HG02840 (cell line): ENCODE data around the gene MAP3K1.
"Not testable (repeated sequence)": the region's sequence is repeated elsewhere in the genome, so short reads cannot be mapped to it uniquely, and the experiment has no call there.

Source experiments
- ATAC-seq: cut with Tn5 transposase; IDR thresholded peaks from one replicate; pipeline ENCODE4 v1.9.1; 2021; ENCODE audit warnings: mild to moderate bottlenecking, moderate library complexity, moderate number of reproducible peaks; ENCODE audit not compliant: unreplicated experiment, low FRiP score

MAP3K1 gene

DNA sequence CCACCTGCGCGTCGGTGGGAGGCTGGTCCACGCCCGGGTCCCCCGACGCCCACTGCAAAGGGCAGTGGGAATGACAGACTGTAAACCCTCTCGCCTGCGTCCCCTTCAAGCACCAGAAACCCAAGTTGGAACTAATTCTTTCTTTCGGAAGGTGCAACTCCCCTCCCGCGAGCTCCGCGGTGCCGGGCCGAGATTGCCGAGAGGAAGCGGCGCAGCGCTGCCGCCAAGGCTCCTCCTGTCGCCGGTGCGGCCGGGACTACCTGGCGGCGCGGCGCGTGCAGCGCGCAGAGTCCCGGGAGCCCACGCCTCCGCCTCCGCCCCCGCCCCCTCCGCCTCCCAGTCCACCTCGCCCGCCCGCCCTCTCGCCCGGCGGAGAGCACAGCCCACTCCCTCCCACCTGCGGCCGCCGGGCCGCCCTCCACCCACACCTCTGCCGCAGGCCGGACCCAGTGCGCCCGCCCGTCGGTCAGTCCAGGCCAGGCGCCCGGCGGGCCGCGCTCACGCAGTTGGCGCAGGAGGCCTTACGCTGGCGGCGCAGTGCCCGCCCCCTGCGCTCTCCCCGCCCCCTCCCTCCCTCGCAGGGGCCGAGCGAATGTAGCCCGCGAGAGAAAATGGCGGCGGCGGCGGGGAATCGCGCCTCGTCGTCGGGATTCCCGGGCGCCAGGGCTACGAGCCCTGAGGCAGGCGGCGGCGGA lies at the start of gene MAP3K1:
MAP3K1 (plus strand) TSS at position 587 of the 695 bp plus-strand sequence; CDS start at position 612, 25 bp downstream.
- ATAC-seq: peak; percentile 45

DNA sequence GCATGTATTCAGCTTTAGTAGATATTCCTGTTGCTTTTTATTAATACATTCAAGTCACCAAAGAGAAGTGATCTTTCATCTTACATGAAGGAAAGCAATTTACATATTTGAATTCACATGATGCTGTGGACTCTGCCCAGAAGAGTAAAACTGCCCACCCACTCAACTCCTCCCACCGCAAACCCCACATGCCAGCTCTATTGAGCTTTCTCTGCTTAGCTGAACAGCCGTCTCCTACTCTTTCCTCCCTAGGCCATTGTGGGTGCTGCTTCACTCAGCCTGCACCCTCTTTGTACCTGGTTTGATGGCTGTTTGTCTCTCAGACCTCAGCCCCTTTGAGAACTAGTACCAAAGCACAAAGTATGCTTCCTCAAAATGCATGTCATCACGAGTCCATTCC lies 48.4 kb upstream of the MAP3K1 start:
- ATAC-seq: no peak

DNA sequence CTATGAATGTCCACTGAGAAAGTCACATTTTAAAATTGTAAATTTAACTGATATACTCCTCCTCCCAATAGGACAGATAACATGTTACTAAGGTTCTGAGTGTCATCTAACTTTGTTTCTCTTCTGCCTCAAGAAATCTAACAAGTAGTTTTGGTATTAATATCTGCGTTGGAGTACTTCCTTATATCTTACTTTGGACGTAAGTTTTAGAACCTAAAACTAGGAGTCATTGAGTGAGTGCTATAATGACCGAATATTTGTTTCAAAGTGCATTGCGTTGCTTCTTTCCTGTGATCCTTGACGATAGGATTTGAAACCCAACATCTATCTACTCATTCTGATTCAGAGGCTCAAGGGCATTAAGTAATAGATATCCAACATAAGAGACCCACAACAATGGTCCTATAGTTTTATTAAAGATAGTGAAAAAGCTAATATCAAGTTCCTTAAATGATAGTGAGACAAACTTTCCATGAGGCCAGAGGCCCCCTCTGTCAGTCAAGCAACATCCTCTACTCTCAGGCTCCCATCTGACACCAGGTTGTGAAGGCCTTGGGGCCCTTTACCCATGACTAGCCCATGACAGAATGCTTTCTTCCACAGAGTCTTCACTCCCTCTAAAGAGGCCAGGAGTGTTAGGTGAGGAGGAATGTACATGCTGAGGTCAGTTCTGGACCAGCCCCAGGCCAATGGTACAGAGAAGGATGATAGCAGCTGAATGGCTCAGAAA lies 45.3 kb upstream of the MAP3K1 start:
- no peak for ATAC-seq

DNA sequence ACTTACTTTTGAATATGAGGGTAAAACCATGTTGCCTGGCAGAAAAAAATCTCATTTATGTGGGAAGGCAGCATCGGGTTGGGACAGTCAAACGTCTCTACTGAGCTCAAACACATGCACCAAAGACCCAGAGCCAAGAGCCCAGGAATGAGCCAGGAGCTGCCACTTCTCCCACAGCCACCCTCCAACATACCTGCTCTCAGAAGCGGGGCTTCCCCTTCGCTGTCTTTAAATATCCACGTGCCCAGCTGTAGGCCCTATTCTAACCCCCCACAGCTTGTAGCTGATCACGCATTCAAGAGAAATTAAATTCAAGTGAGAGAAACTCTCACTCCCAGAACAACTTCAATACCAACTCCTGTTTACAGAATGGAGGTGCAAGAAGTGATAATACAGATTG lies 42.6 kb upstream of the MAP3K1 start:
- ATAC-seq: no peak

DNA sequence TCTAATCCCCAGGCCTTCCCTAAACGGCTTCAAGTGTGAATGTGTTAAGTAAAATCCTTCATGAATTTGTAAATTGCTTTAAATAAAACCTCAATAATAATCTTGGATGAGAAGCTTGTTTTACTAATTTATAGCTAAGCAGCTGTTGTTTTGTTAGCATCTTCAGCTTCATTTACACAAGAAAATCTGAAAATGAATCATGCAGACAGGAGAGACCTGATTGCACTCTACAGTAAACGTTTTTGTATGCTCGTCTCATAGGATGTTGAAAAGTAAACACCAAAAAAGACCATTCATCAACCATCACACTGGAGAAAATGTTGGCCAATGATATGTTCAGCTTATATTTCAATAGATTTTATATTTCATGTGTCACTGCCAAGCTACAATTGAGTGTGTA lies 40.4 kb upstream of the MAP3K1 start:
- ATAC-seq: no peak

DNA sequence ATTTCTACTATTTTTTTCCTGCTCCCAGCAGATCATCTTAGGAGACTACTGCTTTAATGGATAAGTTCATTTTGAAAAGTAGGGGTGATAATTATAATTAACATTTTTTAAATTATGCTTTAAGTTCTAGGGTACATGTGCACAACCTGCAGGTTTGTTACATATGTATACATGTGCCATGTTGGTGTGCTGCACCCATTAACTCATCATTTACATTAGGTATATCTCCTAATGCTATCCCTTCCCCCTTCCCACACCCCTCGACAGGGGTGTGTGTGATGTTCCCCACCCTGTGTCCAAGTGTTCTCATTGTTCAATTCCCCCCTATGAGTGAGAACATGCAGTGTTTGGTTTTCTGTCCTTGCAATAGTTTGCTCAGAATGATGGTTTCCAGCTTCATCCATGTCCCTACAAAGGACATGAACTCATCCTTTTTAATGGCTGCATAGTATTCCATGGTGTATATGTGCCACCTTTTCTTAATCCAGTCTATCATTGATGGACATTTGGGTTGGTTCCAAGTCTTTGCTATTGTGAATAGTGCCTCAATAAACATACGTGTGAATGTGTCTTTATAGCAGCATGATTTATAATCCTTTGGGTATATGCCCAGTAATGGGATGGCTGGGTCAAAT lies 39.0 kb upstream of the MAP3K1 start:
- ATAC-seq: not testable (repeated sequence)

DNA sequence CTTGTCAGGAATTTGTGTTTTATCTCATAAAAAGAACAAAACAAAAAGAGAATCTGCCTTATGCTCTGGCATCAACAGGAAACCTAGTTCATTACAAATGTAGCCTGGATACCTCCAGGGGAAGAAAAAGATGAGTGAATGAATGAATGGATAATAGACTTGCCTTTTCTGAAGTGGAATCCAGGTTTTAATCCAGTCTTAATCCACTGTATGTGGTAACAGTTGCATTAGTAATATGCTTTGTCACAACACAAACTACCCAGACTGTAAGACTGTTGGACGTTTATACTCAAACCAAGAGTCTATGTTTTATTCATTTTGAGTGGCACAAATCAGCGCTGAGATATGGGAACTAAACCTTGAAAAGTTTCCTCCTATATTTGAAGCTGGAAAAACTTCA lies 32.1 kb upstream of the MAP3K1 start:
- ATAC-seq: no peak

DNA sequence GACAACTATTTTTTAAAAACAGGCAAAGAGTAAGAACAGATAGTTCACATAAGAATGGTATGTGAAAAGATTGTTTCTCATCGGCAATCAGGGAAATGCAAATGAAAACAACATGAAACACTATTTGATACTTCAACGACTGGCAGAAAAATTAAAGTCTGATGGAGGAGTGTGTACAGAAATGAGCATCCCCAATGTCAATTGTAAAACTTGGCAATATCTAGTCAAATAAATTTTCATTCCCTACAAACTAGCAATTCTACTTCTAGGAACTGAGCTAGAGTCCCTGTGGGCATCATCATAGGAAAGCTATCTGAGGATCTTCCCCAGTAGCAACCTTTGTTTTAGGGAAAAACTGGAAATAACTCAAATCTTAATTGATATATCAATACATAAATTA lies 29.0 kb upstream of the MAP3K1 start:
- ATAC-seq: no peak

DNA sequence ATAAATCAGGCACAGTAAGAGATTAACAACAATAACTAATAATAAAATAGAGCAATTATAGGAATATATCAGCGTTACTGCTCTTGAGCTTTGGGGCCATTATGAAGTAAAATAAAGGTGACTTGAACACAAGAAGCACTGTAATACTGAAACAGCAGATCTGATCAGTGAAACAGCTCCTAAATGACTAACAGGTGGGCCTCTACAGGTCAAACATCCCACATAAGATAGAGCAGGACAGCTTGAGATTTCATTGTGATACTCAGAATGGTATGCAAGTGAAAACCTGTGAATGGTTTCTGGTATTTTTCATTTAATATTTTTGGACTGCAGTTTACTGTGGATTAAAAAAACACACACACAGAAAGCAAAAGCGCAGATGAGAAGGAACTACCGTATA lies 24.0 kb upstream of the MAP3K1 start:
- no peak for ATAC-seq

DNA sequence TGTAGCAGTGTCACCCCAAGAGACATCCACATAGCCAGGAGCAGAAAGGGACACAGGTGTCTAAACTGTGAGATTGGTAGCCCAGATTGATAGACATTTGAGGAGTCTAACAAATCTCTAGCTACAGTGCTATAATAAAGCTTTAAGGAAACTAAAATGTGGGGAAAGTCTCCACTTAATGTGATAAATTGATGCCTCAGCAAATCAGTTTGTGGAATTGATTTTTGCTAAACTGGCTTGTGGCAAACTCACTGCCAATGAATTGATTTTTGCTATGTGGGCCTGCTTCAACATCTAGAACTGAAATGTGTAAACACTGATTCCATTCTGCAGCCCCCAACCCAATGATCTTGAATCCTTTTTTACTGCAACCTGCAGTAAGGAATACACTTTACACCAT lies 16.8 kb upstream of the MAP3K1 start:
- ATAC-seq: no peak

DNA sequence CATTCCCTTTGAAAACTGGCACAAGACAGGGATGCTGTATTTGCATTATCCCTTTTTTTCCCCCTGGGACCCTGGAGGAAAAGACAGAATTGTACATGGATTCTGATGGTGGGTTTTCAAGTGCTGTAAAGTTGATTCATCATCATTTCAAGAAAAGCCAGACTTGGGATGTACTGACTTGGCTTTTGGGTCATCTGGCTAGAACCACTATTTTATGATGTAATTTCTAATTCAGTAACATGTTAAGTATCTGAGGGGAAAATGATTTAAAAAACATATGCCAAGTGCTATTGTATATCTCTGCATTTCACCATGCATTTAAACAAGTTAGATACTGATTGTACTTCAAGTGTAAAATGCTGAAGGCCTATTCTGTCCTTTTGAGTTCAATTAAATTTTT lies 15.2 kb upstream of the MAP3K1 start:
- no peak for ATAC-seq

DNA sequence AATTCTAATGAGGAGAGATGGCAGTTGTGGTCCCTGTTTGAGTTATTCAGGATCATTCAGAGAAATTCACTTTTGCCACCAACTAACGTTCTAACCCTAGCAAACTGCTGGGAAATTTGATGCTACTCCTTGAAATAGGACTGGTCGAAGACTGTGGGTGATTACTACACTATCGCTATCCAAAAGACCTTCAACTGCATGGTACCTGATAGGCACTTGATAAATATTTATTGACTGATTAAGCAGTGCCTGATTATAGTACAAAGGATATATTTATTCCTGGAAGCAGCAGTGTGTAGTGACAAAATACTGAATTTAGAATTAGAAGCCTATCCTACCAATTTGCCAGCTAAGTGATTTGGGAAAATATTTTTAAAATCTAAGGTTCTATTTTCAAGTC lies 14.1 kb upstream of the MAP3K1 start:
- no peak for ATAC-seq

DNA sequence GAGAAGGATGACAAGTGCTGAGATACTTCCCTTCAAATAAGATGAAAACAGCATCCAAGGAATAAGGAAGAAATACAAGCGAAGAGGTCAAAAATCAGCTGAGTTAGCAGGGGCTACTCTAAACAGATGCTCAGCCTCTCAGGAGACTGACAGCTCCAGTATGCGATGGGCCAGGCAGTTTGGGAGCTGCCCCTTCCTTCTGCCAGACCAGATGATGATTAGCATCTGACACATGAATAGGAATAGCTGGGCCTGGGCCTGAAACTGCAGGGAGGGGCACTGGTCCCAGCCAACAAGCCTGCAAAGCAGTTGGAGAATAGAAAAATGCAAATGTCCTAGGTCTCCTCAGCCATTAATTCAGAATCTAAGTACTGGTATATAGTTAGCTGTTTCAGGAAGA lies 13.1 kb upstream of the MAP3K1 start:
- no peak for ATAC-seq

DNA sequence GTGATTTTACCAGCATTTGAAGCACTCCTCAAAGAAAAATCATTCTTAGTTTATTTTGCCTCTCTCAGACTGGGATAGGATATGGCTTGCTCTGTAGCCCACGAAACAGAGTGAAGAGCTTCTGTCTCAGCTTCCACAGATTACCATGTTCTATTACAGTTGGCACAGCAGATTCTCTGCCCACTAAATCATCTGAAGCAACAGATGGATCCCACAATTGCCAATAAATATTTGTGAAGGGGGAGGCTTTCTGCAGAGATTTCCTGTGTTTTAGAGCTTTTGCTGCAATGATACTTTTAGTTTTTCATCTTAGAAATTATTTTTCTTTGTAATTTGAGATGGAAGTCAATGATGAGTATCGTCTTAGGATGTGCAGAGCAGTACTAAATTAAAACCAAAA lies 12.3 kb upstream of the MAP3K1 start:
- ATAC-seq: no peak

DNA sequence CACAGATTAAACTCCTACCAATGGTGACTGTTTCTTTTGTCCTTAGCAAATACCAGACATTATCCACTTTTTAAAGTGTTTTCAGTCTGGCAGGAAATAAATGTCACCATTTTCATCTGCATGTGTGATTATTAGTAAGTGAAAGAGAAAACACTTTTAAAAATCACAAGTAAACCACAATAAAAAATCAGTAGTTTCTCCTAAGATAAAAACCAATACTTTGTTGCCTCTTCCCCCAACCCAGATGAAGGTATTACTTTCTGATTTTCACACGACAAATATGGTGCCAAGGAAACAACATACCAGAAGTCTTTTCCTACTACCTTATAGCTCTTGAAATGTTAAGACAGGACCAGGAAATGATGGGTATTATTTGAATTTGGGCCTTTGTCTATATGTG lies 11.5 kb upstream of the MAP3K1 start:
- ATAC-seq: no peak

DNA sequence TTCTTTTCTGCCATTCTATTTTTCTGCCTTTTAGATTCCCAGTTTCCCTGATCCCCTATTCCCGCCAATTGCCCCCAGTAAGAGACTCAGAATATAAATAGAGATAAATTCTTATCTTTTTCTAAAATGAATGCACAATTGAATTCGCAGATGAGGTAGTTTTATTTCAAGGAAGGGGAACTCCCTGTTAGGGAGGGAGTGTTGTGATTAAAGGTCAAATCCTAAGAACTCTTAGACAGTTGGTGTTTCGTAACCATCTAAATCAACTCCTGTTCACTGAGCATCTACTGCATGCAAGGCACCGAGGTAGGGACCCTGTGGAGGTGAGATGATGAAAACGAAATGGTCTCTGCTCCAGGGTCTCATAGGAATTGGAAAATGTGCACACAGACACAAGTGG lies 7.7 kb upstream of the MAP3K1 start:
- no peak for ATAC-seq

DNA sequence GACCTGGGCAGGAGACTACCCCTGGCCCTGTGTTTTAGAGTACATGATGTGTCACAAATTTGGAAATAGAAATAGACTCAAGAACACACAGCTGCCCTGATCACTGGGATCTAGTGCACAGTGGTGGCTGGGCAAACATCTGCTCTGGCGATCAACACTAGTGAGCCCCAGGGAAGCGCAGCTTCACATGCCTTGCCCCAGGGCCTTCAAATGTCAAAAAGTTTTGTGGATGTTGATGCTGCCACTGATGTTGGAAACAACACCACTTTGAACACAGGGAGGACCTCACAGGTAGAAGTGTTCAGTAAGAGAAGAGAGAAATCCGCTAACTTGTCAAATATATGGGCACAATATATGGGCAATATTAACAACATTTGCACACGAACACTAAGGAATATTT lies 7.1 kb upstream of the MAP3K1 start:
- ATAC-seq: no peak

DNA sequence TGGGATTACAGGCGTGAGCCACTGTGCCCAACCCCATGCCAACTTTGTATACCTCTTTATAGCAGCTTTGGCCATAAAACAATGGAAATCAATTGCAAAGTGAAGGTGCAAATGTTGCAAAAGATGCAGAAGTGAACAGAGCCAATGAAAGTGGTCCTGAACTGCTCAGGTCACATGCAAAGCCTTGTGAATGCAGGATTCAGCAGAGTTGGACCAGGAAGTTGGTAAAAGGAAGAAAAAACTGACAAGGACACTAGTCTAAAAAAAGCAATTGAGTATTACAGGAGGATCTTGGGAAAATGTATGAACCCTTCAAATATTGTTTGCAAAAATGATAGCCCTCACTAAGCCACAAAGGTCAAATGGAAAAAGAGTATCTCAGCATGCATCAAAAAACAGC lies 4.5 kb upstream of the MAP3K1 start:
- ATAC-seq: no peak

DNA sequence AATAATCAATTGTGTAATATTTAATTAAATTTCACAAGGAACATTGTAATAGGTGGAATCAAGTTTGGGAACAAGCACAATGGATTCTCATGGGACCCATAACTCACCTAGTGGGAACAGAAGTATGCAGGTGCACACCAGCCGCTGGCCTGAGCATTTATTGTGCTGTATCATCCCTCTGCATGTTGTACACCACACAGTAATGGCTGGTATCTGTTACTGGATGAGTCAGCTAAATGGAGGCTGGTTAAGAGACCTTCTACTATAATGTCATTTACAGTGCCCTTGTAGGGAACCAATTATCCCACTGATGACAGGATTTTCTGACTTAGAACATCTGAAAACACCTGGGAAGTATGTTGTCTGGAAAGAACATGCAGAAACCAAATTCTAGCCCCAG lies 3.2 kb upstream of the MAP3K1 start:
- no peak for ATAC-seq

DNA sequence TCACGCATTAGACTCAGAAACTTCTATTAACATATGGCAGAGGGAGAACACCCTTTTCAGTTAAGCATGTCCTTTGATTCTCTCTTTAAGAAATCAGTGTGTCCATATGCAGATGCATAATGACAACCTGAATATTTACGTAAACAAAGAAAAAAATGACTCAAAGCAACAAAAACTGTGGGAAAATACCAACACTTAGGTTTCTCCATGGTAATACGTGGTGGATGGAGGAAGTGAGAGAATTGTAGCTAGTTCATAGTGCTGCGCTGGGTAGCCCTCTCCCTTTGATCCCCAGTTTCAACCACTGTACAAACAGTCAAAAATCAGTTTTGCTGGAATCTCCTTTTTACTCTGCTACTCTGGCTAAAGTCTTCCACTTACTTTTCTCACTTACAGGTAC lies 2.0 kb upstream of the MAP3K1 start:
- no peak for ATAC-seq

DNA sequence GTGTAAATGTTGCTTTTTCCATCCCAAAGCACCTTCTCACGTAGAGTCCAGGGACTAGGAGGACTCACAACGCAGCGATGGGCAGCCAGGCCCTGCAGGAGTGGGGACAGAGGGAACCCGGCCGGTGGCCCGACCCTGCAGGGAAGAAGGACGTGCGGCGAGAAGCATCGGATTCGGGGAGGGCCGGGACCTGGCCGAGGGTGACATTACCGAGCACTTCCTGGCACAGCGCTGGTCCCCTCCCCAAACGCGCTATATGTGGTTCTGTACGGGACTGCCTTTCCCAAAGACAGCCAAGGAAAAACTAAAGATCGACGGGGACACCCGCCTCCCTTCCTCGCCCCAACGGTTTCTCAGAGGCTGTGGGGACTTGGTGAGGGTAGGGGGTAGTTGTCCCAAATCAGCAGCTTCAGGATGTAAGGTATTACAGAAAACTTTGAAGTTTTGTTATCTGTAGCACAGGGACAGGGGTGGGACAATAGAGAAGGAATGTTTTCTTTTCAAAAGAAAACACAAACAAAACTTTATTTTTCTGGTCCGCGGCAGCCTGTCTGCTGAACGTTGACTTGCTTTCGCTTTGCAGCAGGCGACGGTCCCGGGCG lies 887 bp upstream of the MAP3K1 start:
- no peak for ATAC-seq
